Measurements from ENCODE around the gene C8A. TPM values are rescaled to one million over a fixed set of nuclear protein-coding genes. Genes with fewer than 3 reads are reported as not detected.

Gene C8A
- polyA plus RNA-seq, 1 experiment = not detected

GRCh38 chr1:56834137-56834900 lies 20.3 kb upstream of the C8A start:
- peaks cover 6% of the 10 kb centered on the region; the same call in 1 of the 2 replicates for H3K9me3 ChIP-seq (ENCODE audit: control insufficient read depth, insufficient read depth, low read length)
- H3K4me3 ChIP-seq (ENCODE audit: low read depth, low read length) = no peak overlapping the region
- CTCF ChIA-PET = no interaction called here
- TF ChIP-seq CTCF (IDR thresholded peaks at IDR 0.05; ENCODE audit: low read depth, low read length) = no peak
- no peak for DNase-seq (ENCODE audit: low read depth, low spot score)
- H3K27ac ChIP-seq (ENCODE audit: low read depth, low read length) = no peak overlapping the region
- POLR2A ChIA-PET = no interaction called here
- H3K27me3 ChIP-seq (ENCODE audit: control insufficient read depth, insufficient read depth, low read length) = no peaks in the 10 kb centered on the region

- Histone ChIP-seq H3K4me3 (ENCODE audit: low read depth, low read length) (no peak overlapping the region), H3K27ac (ENCODE audit: low read depth, low read length) (no peak overlapping the region), H3K9me3 (ENCODE audit: control insufficient read depth, insufficient read depth, low read length) (peaks cover 8% of the 10 kb centered on the region; the same call in 1 of the 2 replicates), H3K27me3 (ENCODE audit: control insufficient read depth, insufficient read depth, low read length) (no peaks in the 10 kb centered on the region)
- CTCF ChIA-PET = no interaction called here
- TF ChIP-seq CTCF (IDR thresholded peaks at IDR 0.05; ENCODE audit: low read depth, low read length) = no peak
- no peak for DNase-seq (ENCODE audit: low read depth, low spot score)
- POLR2A ChIA-PET = no interaction called here
Observed at GRCh38 chr1:56835657-56836056, 18.9 kb upstream of the C8A start.

- DNase-seq (ENCODE audit: low read depth, low spot score) = no peak
- peaks cover 8% of the 10 kb centered on the region; the same call in 1 of the 2 replicates for H3K9me3 ChIP-seq (ENCODE audit: control insufficient read depth, insufficient read depth, low read length)
- TF ChIP-seq CTCF (IDR thresholded peaks at IDR 0.05; ENCODE audit: low read depth, low read length) = no peak
- CTCF ChIA-PET = no interaction called here
- H3K27ac ChIP-seq (ENCODE audit: low read depth, low read length) = no peak overlapping the region
- H3K4me3 ChIP-seq (ENCODE audit: low read depth, low read length) = no peak overlapping the region
- POLR2A ChIA-PET = no interaction called here
- H3K27me3 ChIP-seq (ENCODE audit: control insufficient read depth, insufficient read depth, low read length) = no peaks in the 10 kb centered on the region
Observed at GRCh38 chr1:56836359-56836758, 18.2 kb upstream of the C8A start.

- Histone ChIP-seq H3K27ac (ENCODE audit: low read depth, low read length) (no peak overlapping the region), H3K27me3 (ENCODE audit: control insufficient read depth, insufficient read depth, low read length) (no peaks in the 10 kb centered on the region), H3K4me3 (ENCODE audit: low read depth, low read length) (no peak overlapping the region), H3K9me3 (ENCODE audit: control insufficient read depth, insufficient read depth, low read length) (peaks cover 8% of the 10 kb centered on the region; the same call in 1 of the 2 replicates)
- ChIA-PET POLR2A (no interaction called here), CTCF (no interaction called here)
- no peak for TF ChIP-seq CTCF (IDR thresholded peaks at IDR 0.05; ENCODE audit: low read depth, low read length)
- DNase-seq (ENCODE audit: low read depth, low spot score) = no peak
Observed at GRCh38 chr1:56837244-56837939, 17.2 kb upstream of the C8A start.

GRCh38 chr1:56838759-56839158 lies 15.8 kb upstream of the C8A start:
- H3K4me3 ChIP-seq (ENCODE audit: low read depth, low read length) = no peak overlapping the region
- H3K27me3 ChIP-seq (ENCODE audit: control insufficient read depth, insufficient read depth, low read length) = no peaks in the 10 kb centered on the region
- DNase-seq (ENCODE audit: low read depth, low spot score) = no peak
- no peak for TF ChIP-seq CTCF (IDR thresholded peaks at IDR 0.05; ENCODE audit: low read depth, low read length)
- POLR2A ChIA-PET = no interaction called here
- H3K27ac ChIP-seq (ENCODE audit: low read depth, low read length) = no peak overlapping the region
- CTCF ChIA-PET = no interaction called here
- H3K9me3 ChIP-seq (ENCODE audit: control insufficient read depth, insufficient read depth, low read length) = peaks cover 8% of the 10 kb centered on the region; the same call in 1 of the 2 replicates
